Hepatocyte (in vitro differentiated cells): Measurements from ENCODE around the gene RTL1. TPM values are rescaled to one million over a fixed set of nuclear protein-coding genes. Genes with fewer than 3 reads are reported as not detected.

Experiments
- DNase-seq: peaks from one replicate; pipeline ENCODE4 v3.0.0-alpha.2; 2016; ENCODE audit warnings: low spot score
- H2AFZ ChIP-seq: fragments of 200-600 bp; sonication (generic); 2 replicates; pipeline ENCODE4 v1.6.0; 2016; ENCODE audit warnings: antibody characterized with exemption, mild to moderate bottlenecking
- H3K27ac ChIP-seq: fragments of 200-600 bp; sonication (generic); 2 replicates; pipeline ENCODE4 v1.5.1; 2016; ENCODE audit warnings: mild to moderate bottlenecking
- H3K27me3 ChIP-seq: fragments of 200-600 bp; sonication (generic); 2 replicates; pipeline ENCODE4 v1.6.1; 2016
- H3K36me3 ChIP-seq: fragments of 200-600 bp; sonication (generic); replicated peaks from 2 replicates; pipeline ENCODE4 v1.5.1; 2016; ENCODE audit warnings: low read depth; ENCODE audit not compliant: insufficient read depth
- H3K4me1 ChIP-seq: fragments of 200-600 bp; sonication (generic); 2 replicates; pipeline ENCODE4 v1.5.1; 2016; ENCODE audit warnings: mild to moderate bottlenecking, moderate library complexity; ENCODE audit not compliant: insufficient read depth
- H3K4me2 ChIP-seq: fragments of 200-600 bp; sonication (generic); 2 replicates; pipeline ENCODE4 v1.6.0; 2016
- H3K4me3 ChIP-seq: fragments of 200-600 bp; sonication (generic); 2 replicates; pipeline ENCODE4 v1.5.1; 2016; ENCODE audit warnings: mild to moderate bottlenecking
- H3K79me2 ChIP-seq: fragments of 200-600 bp; sonication (generic); 2 replicates; pipeline ENCODE4 v1.6.0; 2017; ENCODE audit warnings: mild to moderate bottlenecking
- H3K9me2 ChIP-seq: fragments of 200-600 bp; sonication (generic); replicated peaks from 2 replicates; pipeline ENCODE4 v1.6.0; 2017; ENCODE audit warnings: mild to moderate bottlenecking; ENCODE audit not compliant: insufficient read depth
- H3K9me3 ChIP-seq: fragments of 200-600 bp; sonication (generic); 2 replicates; pipeline ENCODE4 v1.5.1; 2016; ENCODE audit warnings: low read depth, mild to moderate bottlenecking
- H4K20me1 ChIP-seq: fragments of 200-600 bp; sonication (generic); 2 replicates; pipeline ENCODE4 v1.6.0; 2016; ENCODE audit warnings: mild to moderate bottlenecking; ENCODE audit not compliant: insufficient read depth, poor library complexity, severe bottlenecking
- CTCF ChIP-seq: fragments of 200-600 bp; sonication (generic); IDR thresholded peaks from 2 replicates; pipeline ENCODE4 v1.5.1; 2016; ENCODE audit warnings: antibody characterized with exemption, mild to moderate bottlenecking; ENCODE audit not compliant: poor library complexity
- EZH2 ChIP-seq: fragments of 200-600 bp; sonication (generic); IDR thresholded peaks from 2 replicates; pipeline ENCODE4 v1.6.1; 2016; ENCODE audit warnings: antibody characterized with exemption, mild to moderate bottlenecking, borderline replicate concordance
- EZH2phosphoT487 ChIP-seq: fragments of 200-600 bp; sonication (generic); IDR thresholded peaks from one replicate; pipeline ENCODE4 v1.6.1; 2018; ENCODE audit warnings: antibody characterized with exemption, mild to moderate bottlenecking, low read depth, moderate library complexity; ENCODE audit not compliant: unreplicated experiment, severe bottlenecking
- WGBS: methylation state at CpG from one replicate; pipeline ENCODE4 v1.1.6; 2016; ENCODE audit warnings: low lambda C conversion rate; ENCODE audit errors: missing lambda C conversion rate; 5-methylcytosine and 5-hydroxymethylcytosine counted together
- polyA plus RNA-seq: library from polyadenylated mRNA; unstranded; fragments of >200 nt; fragmentation: Nextera tagmentation; extraction: Ambion mirVana; gene quantifications from 2 replicates; pipeline ENCODE4 v1.2.1, GENCODE V29; 2016
- total RNA-seq: library from RNA; depleted of rRNA; stranded (reverse); fragments of >200 nt; gene quantifications from 2 replicates; pipeline ENCODE4 v1.2.3, GENCODE V29; 2014

RTL1 gene
- total and polyA plus RNA-seq, 2 experiments from 2014 or later = 1.4 to 2.6 TPM

GRCh38 chr14:100834794-100835547 is 68.6 kb downstream of the RTL1 start:
- no peak for DNase-seq
- Histone ChIP-seq H2AFZ (no peak overlapping the region), H3K9me3 (no peaks in the 10 kb centered on the region), H3K4me1 (peaks cover 36% of the 10 kb centered on the region), H3K4me3 (no peak overlapping the region), H3K79me2 (no peaks in the 10 kb centered on the region), H3K36me3 (no peaks in the 10 kb centered on the region), H3K27me3 (no peaks in the 10 kb centered on the region), H3K27ac (no peak overlapping the region), H3K4me2 (no peak overlapping the region), H3K9me2 (no peaks in the 10 kb centered on the region), H4K20me1 (no peaks in the 10 kb centered on the region)
- TF ChIP-seq EZH2 = no peak
- no peak for TF ChIP-seq EZH2phosphoT487
- no peak for TF ChIP-seq CTCF
- WGBS = 87% methylated on average over 28 of the region's 29 CpGs

GRCh38 chr14:100834082-100834793 is 69.3 kb downstream of the RTL1 start:
- H3K9me2 ChIP-seq = no peaks in the 10 kb centered on the region
- WGBS = 96% methylated on average over 15 of the region's 15 CpGs
- H3K79me2 ChIP-seq = no peaks in the 10 kb centered on the region
- H3K4me2 ChIP-seq = no peak overlapping the region
- TF ChIP-seq EZH2 (no peak), EZH2phosphoT487 (no peak), CTCF (no peak)
- no peaks in the 10 kb centered on the region for H4K20me1 ChIP-seq
- no peak overlapping the region for H2AFZ ChIP-seq
- no peaks in the 10 kb centered on the region for H3K9me3 ChIP-seq
- H3K27ac ChIP-seq = no peak overlapping the region
- no peak for DNase-seq
- no peaks in the 10 kb centered on the region for H3K27me3 ChIP-seq
- peaks cover 29% of the 10 kb centered on the region for H3K4me1 ChIP-seq
- H3K4me3 ChIP-seq = no peak overlapping the region
- no peaks in the 10 kb centered on the region for H3K36me3 ChIP-seq

- TF ChIP-seq EZH2phosphoT487 (no peak), EZH2 (no peak), CTCF (no peak)
- Histone ChIP-seq H3K27me3 (no peaks in the 10 kb centered on the region), H3K4me3 (no peak overlapping the region)
These were observed 71.1 kb downstream of the RTL1 start for GRCh38 chr14:100832311-100832960.

More at GRCh38 chr14:100832311-100832960, 71.1 kb downstream of the RTL1 start:
- H3K4me2 ChIP-seq = no peak overlapping the region
- no peaks in the 10 kb centered on the region for H3K79me2 ChIP-seq
- 61% methylated on average over 21 of the region's 21 CpGs for WGBS
- H3K9me3 ChIP-seq = no peaks in the 10 kb centered on the region
- no peak overlapping the region for H2AFZ ChIP-seq
- H4K20me1 ChIP-seq = no peaks in the 10 kb centered on the region
- H3K36me3 ChIP-seq = no peaks in the 10 kb centered on the region
- no peak for DNase-seq
- H3K4me1 ChIP-seq = peaks cover 11% of the 10 kb centered on the region
- H3K9me2 ChIP-seq = no peaks in the 10 kb centered on the region
- no peak overlapping the region for H3K27ac ChIP-seq
